Hematopoietic multipotent progenitor cell treated with erythropoietin and hydrocortisone succinate and interleukin-3 and kit ligand, for 8 days (in vitro differentiated cells): ENCODE measurements around the gene PMM1.
"Not testable (repeated sequence)": the region's sequence is repeated elsewhere in the genome, so short reads cannot be mapped to it uniquely, and the experiment has no call there.

Source experiments
- DNase-seq: peaks from one replicate; pipeline ENCODE4 v3.0.0-alpha.2; 2015

PMM1 gene

DNA sequence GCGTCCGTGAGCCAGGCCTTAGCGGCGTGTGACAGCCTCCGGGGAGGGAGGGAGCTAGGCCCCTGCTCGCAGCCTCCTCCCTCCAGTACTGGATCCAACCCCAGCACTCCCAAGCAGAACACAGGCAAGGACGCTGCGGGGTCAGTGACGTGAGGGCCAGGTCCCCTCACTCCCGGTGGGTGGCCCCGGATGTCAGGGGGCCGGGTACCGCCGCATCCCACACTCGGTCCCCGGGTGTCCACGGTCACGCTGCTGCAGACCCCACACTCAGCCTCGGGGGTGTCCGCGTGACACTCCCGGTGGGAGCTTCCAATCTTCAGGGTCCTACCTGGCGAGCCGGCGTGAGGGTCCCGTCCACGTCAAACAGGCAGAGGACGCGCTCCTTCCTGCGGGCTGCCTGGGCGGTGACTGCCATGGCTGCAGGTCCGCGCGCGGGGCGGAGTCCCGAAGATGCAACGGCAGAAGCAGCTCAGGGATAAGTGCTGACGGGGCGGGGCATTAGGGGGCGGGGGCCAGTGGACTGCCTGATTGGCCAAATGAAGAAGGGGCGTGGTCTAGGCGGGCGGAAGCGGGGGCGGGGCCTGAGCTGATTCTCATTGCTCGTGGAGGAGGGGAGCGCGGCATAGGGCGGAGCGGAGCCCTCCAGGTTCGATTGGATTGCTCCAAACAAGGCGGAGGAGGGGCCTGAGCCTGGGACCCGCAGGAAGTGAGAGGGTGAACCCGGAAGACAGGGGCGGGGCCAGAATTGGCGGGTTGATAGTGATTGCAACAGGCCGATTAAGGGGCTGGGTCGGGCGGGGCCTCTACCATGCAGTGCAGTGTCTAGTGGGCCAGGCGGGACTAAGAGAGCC lies at the start of gene PMM1:
TSS of gene PMM1 (minus strand) at position 450 of the 851 bp plus-strand sequence. CDS start at position 415, 35 bp downstream.
- peak; percentile 100 for DNase-seq

DNA sequence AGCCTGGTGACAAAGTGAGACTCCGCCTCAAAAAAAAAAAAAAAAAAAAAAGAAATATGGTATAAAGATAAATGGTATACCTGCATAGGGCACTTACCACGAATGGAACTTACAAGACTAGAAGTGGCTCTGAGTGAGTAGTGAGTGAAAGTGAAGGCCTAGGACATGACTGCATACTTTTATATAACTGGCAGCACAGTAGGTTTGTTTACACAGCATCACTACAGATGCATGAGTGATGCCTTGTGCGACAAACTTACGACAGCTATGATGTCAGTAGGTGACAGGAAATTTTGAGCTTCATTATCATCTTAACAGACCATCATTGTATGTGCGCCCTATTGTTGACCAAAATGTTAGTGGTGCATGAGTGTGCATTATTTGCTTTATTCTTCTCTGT lies 49.1 kb upstream of the PMM1 start:
- DNase-seq = peak; percentile 37

DNA sequence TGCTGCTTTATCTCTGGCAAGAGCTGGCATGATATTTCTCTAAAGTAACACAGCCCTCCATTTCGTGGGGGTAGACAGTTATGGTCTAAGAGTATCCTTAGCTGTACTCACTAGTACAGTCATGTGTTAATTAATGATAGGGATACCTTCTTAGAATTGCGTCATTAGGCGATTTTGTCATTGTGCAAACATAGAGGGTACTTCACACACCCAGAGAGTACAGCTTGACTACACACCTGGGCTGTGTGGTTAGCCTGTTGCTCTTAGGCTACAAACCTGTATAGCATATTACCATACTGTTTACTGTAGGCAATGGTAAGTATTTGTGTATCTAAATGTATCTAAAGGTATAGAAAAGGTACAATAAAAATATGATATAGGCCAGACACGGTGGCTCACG lies 48.5 kb upstream of the PMM1 start:
- no peak for DNase-seq

DNA sequence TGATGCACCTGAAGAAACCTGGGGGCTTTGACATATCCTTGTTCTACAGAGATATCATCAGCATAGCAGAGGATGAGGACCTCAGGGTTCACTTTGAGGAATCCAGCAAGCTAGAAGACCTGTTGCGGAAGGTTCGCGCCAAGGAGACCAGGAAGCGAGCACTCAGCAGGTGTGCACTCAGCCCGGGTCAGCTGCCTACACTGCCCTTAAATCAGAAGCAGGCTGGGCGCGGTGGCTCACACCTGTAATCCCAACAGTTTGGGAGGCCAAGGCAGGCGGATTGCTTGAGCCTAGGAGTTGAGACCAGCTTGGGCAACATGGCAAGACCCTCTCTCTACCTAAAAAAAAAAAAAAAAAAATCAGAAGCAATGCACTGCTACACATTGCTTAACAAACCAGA lies 48.0 kb upstream of the PMM1 start:
- not testable (repeated sequence) for DNase-seq

DNA sequence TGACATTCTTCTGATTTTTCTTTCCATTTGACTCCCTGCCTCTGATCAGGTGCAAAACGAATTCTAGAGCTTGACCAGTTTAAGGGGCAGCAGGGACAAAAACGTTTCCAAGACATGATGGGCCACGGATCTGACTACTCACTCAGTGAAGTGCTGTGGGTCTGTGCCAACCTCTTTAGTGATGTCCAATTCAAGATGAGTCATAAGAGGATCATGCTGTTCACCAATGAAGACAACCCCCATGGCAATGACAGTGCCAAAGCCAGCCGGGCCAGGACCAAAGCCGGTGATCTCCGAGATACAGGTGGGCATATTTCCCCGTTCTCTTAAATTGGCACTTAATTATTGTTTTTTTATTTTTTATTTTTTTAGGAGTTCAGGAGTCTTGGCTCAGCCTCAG lies 46.8 kb upstream of the PMM1 start:
- DNase-seq = no peak

DNA sequence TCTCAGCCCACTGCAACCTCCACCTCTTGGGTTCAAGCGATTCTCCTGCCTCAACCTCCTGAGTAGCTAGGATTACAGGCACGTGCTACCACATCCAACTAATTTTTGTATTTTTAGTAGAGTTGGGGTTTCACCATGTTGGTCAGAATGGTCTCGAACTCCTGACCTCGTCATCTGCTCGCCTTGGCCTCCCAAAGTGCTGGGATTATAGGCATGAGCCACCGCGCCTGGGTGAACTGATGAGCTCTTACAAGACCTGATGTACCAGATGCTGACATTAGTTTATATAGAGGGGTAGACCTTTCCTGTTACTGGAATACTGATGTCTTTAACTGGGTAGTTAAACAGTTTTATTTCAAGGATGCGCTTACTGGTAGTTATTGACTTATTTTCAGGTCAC lies 45.0 kb upstream of the PMM1 start:
- not testable (repeated sequence) for DNase-seq

DNA sequence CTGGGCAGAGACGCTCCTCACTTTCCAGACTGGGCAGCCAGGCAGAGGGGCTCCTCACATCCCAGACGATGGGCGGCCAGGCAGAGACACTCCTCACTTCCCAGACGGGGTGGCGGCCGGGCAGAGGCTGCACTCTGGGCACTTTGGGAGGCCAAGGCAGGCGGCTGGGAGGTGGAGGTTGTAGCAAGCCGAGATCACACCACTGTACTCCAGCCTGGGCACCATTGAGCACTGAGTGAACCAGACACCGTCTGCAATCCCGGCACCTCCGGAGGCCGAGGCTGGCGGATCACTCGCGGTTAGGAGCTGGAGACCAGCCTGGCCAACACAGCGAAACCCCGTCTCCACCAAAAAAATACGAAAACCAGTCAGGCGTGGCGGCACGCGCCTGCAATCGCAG lies 42.0 kb upstream of the PMM1 start:
- not testable (repeated sequence) for DNase-seq

DNA sequence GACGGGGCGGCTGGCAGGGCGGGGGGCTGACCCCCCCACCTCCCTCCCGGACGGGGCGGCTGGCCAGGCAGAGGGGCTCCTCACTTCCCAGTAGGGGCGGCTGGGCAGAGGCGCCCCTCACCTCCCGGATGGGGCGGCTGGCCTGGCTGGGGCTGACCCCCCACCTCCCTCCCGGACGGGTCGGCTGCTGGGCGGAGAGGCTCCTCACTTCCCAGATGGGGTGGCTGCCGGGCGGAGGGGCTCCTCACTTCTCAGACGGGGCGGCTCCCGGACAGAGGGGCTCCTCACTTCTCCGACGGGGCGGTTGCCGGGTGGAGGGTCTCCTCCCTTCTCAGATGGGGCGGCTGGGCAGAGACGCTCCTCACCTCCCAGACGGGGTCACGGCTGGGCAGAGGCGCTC lies 41.5 kb upstream of the PMM1 start:
- not testable (repeated sequence) for DNase-seq

DNA sequence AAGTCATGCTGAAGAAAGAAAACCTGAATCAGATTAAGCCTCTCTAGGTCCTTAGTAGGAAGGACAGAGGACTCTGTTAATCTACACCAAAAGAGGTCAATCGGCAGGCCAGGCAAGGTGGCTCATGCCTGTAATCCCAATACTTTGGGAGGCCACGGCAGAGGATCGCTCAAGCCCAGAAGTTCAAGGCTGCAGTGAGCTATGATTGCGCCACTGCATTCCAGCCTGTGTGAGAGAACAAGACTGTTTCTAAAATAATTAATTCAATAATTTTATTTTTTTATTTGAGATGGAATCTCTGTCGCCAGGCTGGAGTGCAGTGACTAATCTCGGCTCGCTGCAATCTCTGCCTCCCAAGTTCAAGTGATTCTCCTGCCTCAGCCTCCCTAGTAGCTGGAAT lies 35.9 kb upstream of the PMM1 start:
- no peak for DNase-seq

DNA sequence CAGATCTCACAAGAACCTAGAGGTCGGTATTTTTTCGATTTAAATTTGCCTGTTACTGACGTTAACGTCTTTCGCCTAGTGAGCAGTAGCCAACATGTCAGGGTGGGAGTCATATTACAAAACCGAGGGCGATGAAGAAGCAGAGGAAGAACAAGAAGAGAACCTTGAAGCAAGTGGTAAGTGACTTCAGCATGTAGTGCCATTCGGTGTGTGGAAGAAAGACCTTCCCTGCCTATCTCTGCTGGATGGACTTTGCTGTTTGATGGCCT lies 32.2 kb upstream of the PMM1 start:
- no peak for DNase-seq

DNA sequence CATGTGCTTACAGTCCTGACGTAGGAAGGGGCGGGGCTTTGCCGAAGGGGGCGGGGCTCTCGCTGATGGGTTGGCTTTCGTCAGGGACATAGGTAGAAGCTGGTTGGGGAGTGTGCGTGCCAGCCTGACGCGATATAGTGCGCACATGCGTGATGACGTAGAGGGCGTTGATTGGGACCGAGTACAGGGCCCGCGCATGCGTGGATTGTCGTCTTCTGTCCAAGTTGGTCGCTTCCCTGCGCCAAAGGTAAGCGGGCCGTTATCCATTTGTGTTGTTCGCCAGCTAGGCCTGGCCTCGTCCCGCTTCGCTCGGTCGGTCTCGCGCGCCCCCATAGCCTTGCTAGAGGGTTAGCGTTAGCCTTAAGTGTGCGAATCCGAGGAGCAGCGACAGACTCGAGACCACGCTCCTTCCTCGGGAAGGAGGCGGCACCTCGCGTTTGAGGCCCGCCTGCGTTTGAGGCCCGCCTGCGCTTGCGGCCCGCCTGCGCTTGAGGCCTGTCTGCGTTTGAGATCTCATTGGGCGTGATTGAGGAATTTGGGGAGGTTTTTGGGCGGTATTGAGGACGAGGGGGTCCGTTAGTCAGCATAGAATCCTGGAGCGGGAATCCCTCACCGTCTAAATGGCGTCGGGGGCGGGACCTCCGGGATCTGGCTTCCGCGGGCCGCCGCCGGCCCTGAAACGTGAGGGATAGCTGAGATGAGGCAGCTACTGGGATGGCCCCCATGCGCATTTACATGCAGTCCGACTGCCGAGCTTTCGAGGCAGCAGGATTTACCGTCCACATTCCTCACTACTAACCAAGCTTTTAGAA lies 31.7 kb upstream of the PMM1 start, which contains the start of gene XRCC6:
TSS of gene XRCC6 (plus strand) at position 197 of the 812 bp plus-strand sequence. CDS start 710 bp downstream, outside the sequence.
- peak; percentile 100 for DNase-seq

DNA sequence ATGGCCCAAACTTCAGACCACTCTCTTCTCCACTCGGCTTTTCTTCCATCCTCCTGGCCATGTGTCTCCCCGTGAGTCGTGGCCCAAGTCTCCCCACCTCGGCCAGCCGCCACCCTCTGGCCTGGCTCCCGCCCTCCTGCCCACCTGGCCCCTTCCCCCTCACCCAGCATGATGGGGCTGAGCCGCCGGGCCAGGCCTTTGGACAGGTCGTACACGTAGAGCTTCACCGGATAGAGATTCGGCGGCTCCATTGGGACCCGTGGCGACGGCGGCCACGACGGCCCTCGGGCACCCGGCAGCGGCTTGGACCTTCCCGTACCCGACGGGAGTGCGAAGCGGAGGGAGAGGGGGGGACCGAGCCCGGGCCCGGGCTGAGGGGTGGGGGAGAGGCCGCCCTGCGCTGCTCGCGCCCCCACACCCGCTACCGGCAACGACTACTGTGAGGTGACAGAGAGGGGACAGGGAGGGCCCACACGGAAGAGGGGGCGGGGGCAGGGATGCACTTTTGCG lies 31.0 kb upstream of the PMM1 start, which contains the start of gene DESI1:
TSS of gene DESI1 (minus strand) at position 455 of the 510 bp plus-strand sequence. CDS start at position 251, 204 bp downstream.
- DNase-seq = peak; percentile 22

DNA sequence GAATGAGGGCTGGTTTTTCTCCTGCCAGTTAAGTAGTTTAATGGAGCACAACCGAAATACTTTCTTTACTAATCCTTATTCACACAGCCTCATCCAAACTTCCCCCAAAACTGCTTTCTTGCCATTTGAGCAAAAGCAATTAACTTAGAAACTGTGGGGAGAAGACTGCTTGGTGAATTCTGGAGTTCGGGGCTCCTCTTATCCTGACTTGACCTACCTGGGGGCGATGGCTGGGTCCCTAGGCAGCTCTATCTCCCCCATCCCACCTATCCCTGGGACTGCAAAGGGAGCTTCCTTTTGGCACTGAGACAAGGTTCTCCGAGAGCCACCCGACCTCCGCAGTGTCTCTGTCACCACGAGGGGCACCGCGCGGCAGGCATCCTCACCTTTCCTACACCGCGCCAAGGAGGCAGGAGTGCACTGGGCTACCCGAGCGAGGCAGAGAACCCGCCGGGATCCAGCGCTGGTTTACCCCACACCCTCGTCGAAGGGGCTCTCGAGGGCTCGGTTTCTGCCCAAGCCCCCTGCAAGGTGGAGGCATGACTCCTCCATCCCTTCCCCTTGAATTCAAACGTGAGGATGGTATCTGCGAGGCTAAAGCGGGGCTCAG lies 30.4 kb upstream of the PMM1 start:
- DNase-seq = peak; percentile 35

DNA sequence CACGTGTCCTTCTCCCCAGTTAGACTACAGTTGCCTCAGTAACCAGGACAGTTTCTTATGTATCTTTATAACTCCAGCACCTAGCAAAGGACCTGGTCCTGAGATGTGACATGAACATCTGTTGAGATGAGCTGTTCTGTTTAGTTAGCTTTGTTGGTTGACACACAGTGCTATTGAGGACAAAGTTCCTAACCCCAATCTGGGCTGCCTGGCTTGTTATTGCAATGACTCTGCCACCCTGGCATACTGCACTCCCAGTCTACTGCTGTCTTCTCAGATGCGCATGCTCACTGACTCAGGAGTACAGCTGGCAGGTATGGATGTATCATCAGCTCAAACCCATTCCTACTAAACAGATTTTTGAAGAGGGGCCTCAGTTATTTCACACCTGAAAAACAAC lies 23.8 kb upstream of the PMM1 start:
- DNase-seq = no peak

DNA sequence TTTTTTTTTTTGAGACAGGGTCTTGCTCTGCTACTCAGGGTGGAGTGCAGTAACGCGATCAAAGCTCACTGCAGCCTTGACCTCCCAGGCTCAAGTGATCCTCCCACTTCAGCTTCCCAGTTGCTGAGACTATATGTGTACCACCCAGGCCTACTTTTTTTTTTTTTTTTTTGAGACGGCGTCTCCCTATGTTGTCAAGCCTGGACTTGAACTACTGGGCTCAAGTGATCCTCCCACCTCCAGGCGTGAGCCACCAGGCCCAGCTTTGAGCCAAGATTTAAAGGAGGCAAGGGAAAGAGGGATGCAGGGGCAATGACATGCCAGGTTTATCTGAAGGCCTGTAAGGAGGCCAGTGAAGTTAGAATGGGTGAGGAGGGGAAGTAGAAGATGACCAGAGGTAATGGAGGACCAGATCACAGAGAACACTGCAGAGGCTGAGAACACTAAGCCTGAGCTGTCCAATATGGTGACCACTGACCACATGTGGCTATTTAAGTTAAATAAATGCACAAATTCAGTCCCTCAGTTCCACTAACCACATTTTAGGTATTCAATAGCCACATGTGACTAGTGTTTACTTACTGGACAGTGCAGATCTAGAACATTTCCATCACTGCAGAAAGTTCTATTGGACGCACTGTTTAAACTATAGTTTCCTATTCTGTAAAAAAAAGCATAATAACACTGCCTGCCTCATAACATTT lies 23.1 kb upstream of the PMM1 start:
- DNase-seq = no peak

DNA sequence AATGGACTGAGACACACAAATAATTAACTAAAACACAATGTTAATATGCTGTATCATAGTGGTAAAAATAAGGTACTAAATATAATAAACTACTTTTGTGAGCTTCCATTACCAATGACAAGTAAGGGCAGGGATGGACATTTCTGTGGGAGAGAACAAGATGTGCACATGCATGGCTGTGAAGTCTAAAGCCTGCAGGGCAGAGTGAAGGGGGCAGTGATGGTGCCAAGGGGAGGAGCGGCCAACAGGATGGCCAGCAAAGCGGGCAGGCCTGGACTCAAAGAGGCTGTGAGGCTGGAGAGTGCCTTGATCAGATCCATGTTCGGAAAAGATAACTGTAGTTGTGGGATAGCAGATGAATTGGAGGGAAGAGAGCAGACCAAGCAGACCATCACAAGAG lies 18.7 kb upstream of the PMM1 start:
- no peak for DNase-seq

DNA sequence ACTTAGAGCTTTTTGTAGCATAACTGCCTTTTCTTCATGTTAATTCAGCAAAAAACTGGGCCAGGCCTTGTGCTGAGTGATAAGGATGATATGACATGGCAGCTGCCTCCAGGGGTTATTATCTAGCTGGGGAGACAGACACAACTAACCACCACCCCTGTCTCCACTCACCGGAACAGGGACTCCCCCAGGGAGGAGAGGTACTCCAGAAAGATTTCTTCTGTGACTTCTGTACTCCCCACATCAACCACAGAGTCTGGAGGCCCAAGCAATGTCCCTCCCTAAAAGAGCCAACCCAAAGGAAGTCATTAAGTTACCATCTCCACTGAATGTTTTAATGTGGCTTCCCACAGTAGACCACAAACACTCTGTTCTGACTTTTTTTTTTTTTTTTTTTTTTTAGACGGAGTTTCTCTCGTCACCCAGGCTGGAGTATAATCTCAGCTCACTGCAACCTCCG lies 14.3 kb upstream of the PMM1 start:
- DNase-seq = peak; percentile 97

DNA sequence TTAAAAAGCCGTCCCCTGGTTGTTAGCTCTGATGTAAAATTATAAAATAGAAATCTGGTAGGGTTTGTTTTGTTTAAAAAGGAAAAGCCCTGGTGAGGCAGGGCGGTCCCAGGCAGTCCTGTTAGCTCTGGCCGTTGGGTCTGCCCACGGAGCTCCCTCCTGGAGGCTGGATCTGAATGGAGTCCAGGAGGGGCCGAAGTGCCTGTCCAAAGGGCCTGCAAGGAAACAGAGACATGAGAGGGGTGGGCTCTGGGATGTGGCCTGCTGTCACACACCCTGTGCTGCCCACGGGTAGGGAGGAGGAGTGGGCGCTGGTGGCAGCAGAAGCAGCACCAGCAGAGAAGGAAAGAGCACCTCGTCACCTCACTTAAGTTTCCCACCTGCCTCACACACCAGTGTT lies 11.3 kb upstream of the PMM1 start:
- no peak for DNase-seq

DNA sequence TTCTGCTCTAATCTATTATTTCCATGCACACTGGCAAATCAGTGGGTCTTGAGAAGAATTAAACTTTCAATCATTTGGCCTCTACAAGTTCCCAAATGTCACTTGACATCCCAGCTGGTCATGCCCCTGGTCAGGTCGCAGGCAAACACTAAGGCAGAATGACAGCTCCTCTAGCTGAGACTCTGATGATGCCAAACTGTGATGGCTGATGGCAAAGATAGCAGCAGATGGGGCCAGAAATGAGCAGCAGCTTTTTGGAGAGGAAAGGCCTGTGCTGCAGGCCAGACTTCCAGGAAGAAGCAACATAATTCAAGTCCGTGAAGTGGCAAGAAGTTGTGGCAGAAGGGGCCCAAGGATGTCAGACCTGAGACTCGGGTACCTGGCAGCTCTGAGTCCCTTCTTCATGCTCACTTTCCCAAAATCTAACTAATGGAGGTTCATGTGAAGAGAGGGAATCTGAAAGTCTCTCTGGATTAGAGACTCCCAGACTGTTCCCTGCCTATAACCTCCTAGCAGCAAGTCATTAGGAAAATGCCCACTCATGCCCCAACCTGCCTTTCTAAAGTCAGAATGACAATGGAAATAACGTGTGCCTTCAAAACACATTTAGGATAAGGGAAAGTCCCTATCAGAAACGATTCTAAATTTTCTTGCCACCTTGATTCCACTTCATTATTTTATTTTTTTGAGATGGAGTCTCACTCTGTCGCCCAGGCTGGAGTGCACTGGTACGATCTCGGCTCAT lies 9.4 kb upstream of the PMM1 start:
- DNase-seq = no peak

DNA sequence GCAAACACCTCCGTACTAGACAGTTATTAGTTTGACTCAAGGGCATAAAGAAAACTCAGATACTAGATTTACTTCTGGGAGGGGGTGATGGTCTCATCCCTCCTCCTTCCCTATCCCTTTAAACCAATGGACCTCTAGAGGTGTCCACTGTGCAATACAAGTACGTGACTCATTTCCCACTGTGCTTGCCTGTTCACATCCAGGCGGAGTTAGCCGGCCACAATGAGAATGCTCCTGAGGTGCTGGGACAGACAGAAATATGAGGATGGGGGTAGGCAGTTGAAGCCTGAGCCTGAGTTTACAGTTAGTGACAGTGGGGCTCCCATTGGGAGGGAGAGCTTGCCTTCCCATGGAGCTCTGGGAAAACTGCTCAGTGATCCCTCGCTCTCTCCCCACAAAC lies 8.4 kb upstream of the PMM1 start:
- no peak for DNase-seq

DNA sequence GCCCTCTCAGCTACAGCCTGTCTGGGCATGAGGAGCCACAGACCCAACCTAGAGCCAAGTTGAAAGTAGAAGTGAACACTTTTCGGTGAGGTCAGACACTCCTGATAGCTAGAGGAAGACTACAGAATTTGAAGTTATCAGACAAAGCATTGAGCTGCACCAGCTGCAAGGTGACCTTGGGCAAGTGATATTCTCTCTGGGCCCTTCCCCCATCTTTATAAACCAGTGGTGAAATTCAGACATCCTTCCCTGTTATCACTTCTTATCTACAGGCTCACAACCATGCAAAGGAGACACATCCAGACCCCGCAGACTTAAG lies 8.0 kb upstream of the PMM1 start:
- DNase-seq = peak; percentile 50
